Dermis microvascular lymphatic vessel endothelial cell (primary cell): ENCODE measurements around the gene MAP3K5. TPM values are rescaled to one million over a fixed set of nuclear protein-coding genes. Genes with fewer than 3 reads are reported as not detected.
"Not testable (repeated sequence)": the region's sequence is repeated elsewhere in the genome, so short reads cannot be mapped to it uniquely, and the experiment has no call there.

Experiments used
- DNase-seq, 2 donors: peaks; one replicate each; pipeline versions ENCODE4 v3.0.0 to v3.0.0-alpha.2; 2010; ENCODE audit warnings: low read depth in 2 of 2
- total RNA-seq: library from RNA; depleted of rRNA; stranded (reverse); fragments of >200 nt; gene quantifications from 2 replicates; pipeline ENCODE4 v1.2.1, GENCODE V29; 2014

The MAP3K5 gene
- total RNA-seq = 2.3 and 3.0 TPM in 2 replicates

- peak; percentile 70 to 90 for DNase-seq
Measured at GRCh38 chr6:136792410-136793262, at the start of gene MAP3K5. MAP3K5 (minus strand) TSS chr6:136792477; CDS start chr6:136792157, 320 bp downstream.

GRCh38 chr6:136840276-136841001 lies 48.2 kb upstream of the MAP3K5 start:
- no peak for DNase-seq

- DNase-seq = no peak
Measured at GRCh38 chr6:136831873-136832562, 39.7 kb upstream of the MAP3K5 start.

- no peak for DNase-seq
Measured at GRCh38 chr6:136826216-136826615, 33.9 kb upstream of the MAP3K5 start.

GRCh38 chr6:136823128-136823660 lies 30.9 kb upstream of the MAP3K5 start:
- DNase-seq = peak in 1 of 2 donors; percentile 0

GRCh38 chr6:136822376-136823127 lies 30.3 kb upstream of the MAP3K5 start, which contains the start of gene PEX7:
PEX7 (plus strand) TSS chr6:136822592; CDS start chr6:136822666, 74 bp downstream.
- peak; percentile 84 to 93 for DNase-seq

- DNase-seq = peak in 1 of 2 donors; percentile 1
Measured at GRCh38 chr6:136822046-136822375, 29.7 kb upstream of the MAP3K5 start.

- no peak for DNase-seq
Measured at GRCh38 chr6:136820561-136820960, 28.3 kb upstream of the MAP3K5 start.

- DNase-seq = no peak
Measured at GRCh38 chr6:136816656-136817055, 24.4 kb upstream of the MAP3K5 start.

GRCh38 chr6:136815608-136816007 lies 23.3 kb upstream of the MAP3K5 start:
- not testable (repeated sequence) for DNase-seq

GRCh38 chr6:136812174-136812573 lies 19.9 kb upstream of the MAP3K5 start:
- DNase-seq = no peak

GRCh38 chr6:136811272-136811671 lies 19.0 kb upstream of the MAP3K5 start:
- no peak for DNase-seq

- no peak for DNase-seq
Measured at GRCh38 chr6:136809091-136809860, 17.0 kb upstream of the MAP3K5 start.

- DNase-seq = no peak
Measured at GRCh38 chr6:136803608-136804007, 11.3 kb upstream of the MAP3K5 start.

- no peak for DNase-seq
Measured at GRCh38 chr6:136801581-136801980, 9.3 kb upstream of the MAP3K5 start.

- no peak for DNase-seq
Measured at GRCh38 chr6:136798044-136798443, 5.8 kb upstream of the MAP3K5 start.

- no peak for DNase-seq
Measured at GRCh38 chr6:136795996-136796395, 3.7 kb upstream of the MAP3K5 start.

- DNase-seq = no peak
Measured at GRCh38 chr6:136795386-136795785, 3.1 kb upstream of the MAP3K5 start.

GRCh38 chr6:136793363-136793762 lies 1.1 kb upstream of the MAP3K5 start:
- DNase-seq = no peak

- no peak for DNase-seq
Measured at GRCh38 chr6:136792095-136792409, 225 bp downstream of the MAP3K5 start.
